Rectal smooth muscle tissue (tissue), 1 donor: ENCODE measurements around the gene CDKN3.
"Not testable (repeated sequence)": the region's sequence is repeated elsewhere in the genome, so short reads cannot be mapped to it uniquely, and the experiment has no call there.

Source experiments
- H3K27ac ChIP-seq: one replicate; pipeline ENCODE4 v1.7.0; 2013; ENCODE audit warnings: low read depth, low read length, inconsistent platforms
- H3K27me3 ChIP-seq: one replicate; pipeline ENCODE4 v1.7.0; 2013; ENCODE audit warnings: low read length; ENCODE audit not compliant: control insufficient read depth, insufficient read depth
- H3K36me3 ChIP-seq: one replicate; pipeline ENCODE4 v1.7.0; 2013; ENCODE audit warnings: low read length; ENCODE audit not compliant: control insufficient read depth, insufficient read depth
- H3K4me1 ChIP-seq: one replicate; pipeline ENCODE4 v1.7.0; 2013; ENCODE audit warnings: low read length; ENCODE audit not compliant: control insufficient read depth, insufficient read depth
- H3K4me3 ChIP-seq: one replicate; pipeline ENCODE4 v1.7.0; 2013; ENCODE audit warnings: low read length
- H3K9ac ChIP-seq: one replicate; pipeline ENCODE4 v1.7.0; 2013; ENCODE audit warnings: low read length

The CDKN3 gene

GRCh38 chr14:54438703-54439102 is 41.9 kb downstream of the CDKN3 start:
- H3K4me3 ChIP-seq, result no peak overlapping the region
- no peak overlapping the region for H3K9ac ChIP-seq
- H3K4me1 ChIP-seq, result peaks cover 10% of the 10 kb centered on the region
- H3K27ac ChIP-seq, result no peak overlapping the region
- H3K27me3 ChIP-seq, result no peaks in the 10 kb centered on the region
- no peaks in the 10 kb centered on the region for H3K36me3 ChIP-seq

- peak overlapping the region; percentile 92 for H3K27ac ChIP-seq
- H3K36me3 ChIP-seq, result no peaks in the 10 kb centered on the region
- H3K4me3 ChIP-seq, result peak overlapping the region; percentile 88
- peak overlapping the region; percentile 64 for H3K9ac ChIP-seq
- peaks cover 13% of the 10 kb centered on the region for H3K4me1 ChIP-seq
- H3K27me3 ChIP-seq, result no peaks in the 10 kb centered on the region
Measured at GRCh38 chr14:54440037-54440436, 43.2 kb downstream of the CDKN3 start.

GRCh38 chr14:54440476-54440872 is 43.7 kb downstream of the CDKN3 start:
- peak overlapping the region; percentile 92 for H3K27ac ChIP-seq
- peak overlapping the region; percentile 88 for H3K4me3 ChIP-seq
- H3K4me1 ChIP-seq, result peaks cover 14% of the 10 kb centered on the region
- H3K9ac ChIP-seq, result peak overlapping the region; percentile 64
- no peaks in the 10 kb centered on the region for H3K36me3 ChIP-seq
- no peaks in the 10 kb centered on the region for H3K27me3 ChIP-seq

- Histone ChIP-seq H3K27me3 (no peaks in the 10 kb centered on the region), H3K9ac (peak within 1 kb of the TSS; percentile 64), H3K4me3 (peak within 1 kb of the TSS; percentile 88), H3K4me1 (peaks cover 14% of the 10 kb centered on the region), H3K27ac (peak within 1 kb of the TSS; percentile 92), H3K36me3 (no peaks in the 10 kb centered on the region)
Measured at GRCh38 chr14:54440873-54441868, 44.4 kb downstream of the CDKN3 start, which contains the start of gene CNIH1. Gene CNIH1 (minus strand): TSS chr14:54441374. CDS start chr14:54441327, 47 bp downstream.

- H3K27ac ChIP-seq, H3K36me3 ChIP-seq, H3K27me3 ChIP-seq, H3K4me3 ChIP-seq, H3K9ac ChIP-seq: not testable (repeated sequence)
- H3K4me1 ChIP-seq, result peaks cover 14% of the 10 kb centered on the region
Measured at GRCh38 chr14:54442961-54443360, 46.2 kb downstream of the CDKN3 start.

- Histone ChIP-seq H3K36me3 (no peaks in the 10 kb centered on the region), H3K27me3 (no peaks in the 10 kb centered on the region), H3K9ac (no peak overlapping the region), H3K27ac (no peak overlapping the region), H3K4me3 (no peak overlapping the region), H3K4me1 (peaks cover 14% of the 10 kb centered on the region)
Measured at GRCh38 chr14:54443981-54444380, 47.2 kb downstream of the CDKN3 start.

- H3K27ac ChIP-seq, result no peak overlapping the region
- no peaks in the 10 kb centered on the region for H3K27me3 ChIP-seq
- H3K9ac ChIP-seq, result no peak overlapping the region
- H3K4me3 ChIP-seq, result no peak overlapping the region
- peaks cover 14% of the 10 kb centered on the region for H3K4me1 ChIP-seq
- H3K36me3 ChIP-seq, result no peaks in the 10 kb centered on the region
Measured at GRCh38 chr14:54444681-54445080, 47.9 kb downstream of the CDKN3 start.

- peak overlapping the region; percentile 50 for H3K27ac ChIP-seq
- peaks cover 8% of the 10 kb centered on the region for H3K4me1 ChIP-seq
- H3K9ac ChIP-seq, result no peak overlapping the region
- no peaks in the 10 kb centered on the region for H3K27me3 ChIP-seq
- no peaks in the 10 kb centered on the region for H3K36me3 ChIP-seq
- H3K4me3 ChIP-seq, result no peak overlapping the region
Measured at GRCh38 chr14:54446161-54446693, 49.4 kb downstream of the CDKN3 start.

GRCh38 chr14:54447231-54447692 is 50.5 kb downstream of the CDKN3 start:
- no peak overlapping the region for H3K27ac ChIP-seq

GRCh38 chr14:54450535-54450934 is 53.7 kb downstream of the CDKN3 start:
- Histone ChIP-seq H3K4me3 (no peak overlapping the region), H3K27ac (no peak overlapping the region)

More at GRCh38 chr14:54447231-54447692, 50.5 kb downstream of the CDKN3 start:
- H3K36me3 ChIP-seq, result no peaks in the 10 kb centered on the region
- H3K4me3 ChIP-seq, result no peak overlapping the region
- H3K9ac ChIP-seq, result no peak overlapping the region
- no peaks in the 10 kb centered on the region for H3K27me3 ChIP-seq
- peaks cover 4% of the 10 kb centered on the region for H3K4me1 ChIP-seq

GRCh38 chr14:54451121-54451601 is 54.4 kb downstream of the CDKN3 start:
- Histone ChIP-seq H3K9ac (no peak overlapping the region), H3K4me3 (no peak overlapping the region), H3K27me3 (no peaks in the 10 kb centered on the region), H3K4me1 (no peaks in the 10 kb centered on the region), H3K27ac (no peak overlapping the region), H3K36me3 (no peaks in the 10 kb centered on the region)

More at GRCh38 chr14:54450535-54450934, 53.7 kb downstream of the CDKN3 start:
- Histone ChIP-seq H3K36me3 (no peaks in the 10 kb centered on the region), H3K4me1 (no peaks in the 10 kb centered on the region), H3K27me3 (no peaks in the 10 kb centered on the region), H3K9ac (no peak overlapping the region)

GRCh38 chr14:54451961-54452360 is 55.2 kb downstream of the CDKN3 start:
- no peak overlapping the region for H3K9ac ChIP-seq
- H3K4me1 ChIP-seq, result no peaks in the 10 kb centered on the region
- H3K27ac ChIP-seq, result no peak overlapping the region
- H3K27me3 ChIP-seq, result no peaks in the 10 kb centered on the region
- no peaks in the 10 kb centered on the region for H3K36me3 ChIP-seq
- H3K4me3 ChIP-seq, result no peak overlapping the region
